HG03558 (cell line): Measurements from ENCODE around the gene HSPA14.
"Not testable (repeated sequence)": the region's sequence is repeated elsewhere in the genome, so short reads cannot be mapped to it uniquely, and the experiment has no call there.

Experiments used
- ATAC-seq: cut with Tn5 transposase; IDR thresholded peaks from one replicate; pipeline ENCODE4 v1.9.1; 2021; ENCODE audit warnings: moderate number of reproducible peaks; ENCODE audit not compliant: unreplicated experiment; ENCODE audit errors: extremely low read depth

Gene HSPA14

DNA sequence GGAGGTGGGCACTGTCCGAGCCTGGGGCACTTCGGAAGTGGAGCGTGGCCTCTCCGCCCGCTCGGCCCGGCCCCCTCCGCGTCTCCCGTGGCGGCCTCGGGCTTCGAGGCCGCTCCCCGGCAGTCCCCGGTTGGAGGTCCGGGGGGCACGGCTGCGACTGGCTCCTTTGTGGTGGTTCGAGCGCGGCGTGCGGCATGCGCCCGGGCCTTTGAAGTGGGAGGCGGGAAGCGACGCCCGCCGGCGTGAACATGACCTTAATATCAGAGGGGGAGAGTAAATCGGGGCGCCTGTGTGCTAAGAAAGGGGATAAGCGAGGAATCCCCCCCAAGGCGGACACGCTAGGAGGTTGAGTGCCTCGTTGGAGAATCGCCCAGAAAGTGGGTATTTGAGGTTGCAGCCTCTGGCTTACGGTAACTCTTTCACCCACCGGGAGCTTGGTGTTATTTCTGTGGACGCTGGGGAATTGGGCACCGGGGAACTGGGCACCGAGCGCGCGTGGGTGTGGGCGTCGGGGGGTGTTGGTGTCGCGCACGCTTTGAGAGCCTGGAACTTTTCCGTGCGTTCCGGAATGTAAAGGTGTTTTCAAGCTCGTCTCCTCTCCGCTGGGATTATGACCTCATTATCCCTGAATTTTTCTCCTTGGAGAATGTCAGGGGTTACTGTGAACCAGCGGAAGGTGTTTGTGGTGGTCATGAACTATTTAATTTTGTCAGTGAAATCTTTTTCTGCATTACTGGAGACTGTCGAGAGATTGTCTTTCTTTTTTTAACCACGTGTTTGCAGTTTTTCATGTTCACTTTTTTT, 41.2 kb downstream of the HSPA14 start:
- no peak for ATAC-seq

DNA sequence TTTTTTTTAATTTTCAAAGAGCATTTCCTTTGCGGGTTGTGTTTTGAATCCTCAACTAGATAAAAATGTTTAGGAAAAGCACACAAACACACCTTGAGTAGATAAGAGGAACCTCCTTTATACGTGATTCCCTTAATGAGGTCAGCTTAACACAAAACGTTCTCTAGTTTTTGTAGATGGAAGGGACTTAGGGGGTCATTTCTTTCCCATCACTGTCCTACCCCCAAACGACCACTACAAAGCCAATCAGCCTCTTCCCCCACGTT, 41.8 kb downstream of the HSPA14 start:
- ATAC-seq: no peak

DNA sequence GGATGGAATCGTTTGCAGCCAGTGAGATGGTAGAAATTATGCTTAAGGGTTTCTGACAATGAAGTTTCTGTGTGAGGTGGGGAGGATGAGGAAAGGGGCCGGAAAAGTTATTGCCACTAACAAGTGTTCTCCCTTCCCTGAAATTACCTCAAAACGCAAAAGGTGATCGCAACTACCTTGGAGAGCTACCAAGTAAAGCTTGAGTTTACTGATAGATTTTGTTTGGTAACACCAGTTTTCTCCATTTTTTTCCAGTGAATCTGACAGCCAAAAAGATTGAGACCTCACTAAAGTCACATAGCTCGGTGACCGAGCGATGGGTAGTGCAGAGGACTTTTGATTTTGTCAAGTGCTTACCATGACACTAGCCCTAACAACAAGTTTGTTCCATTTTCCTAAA, 42.1 kb downstream of the HSPA14 start:
- ATAC-seq: no peak

- ATAC-seq: no peak
Observed at GRCh38 chr10:14884082-14884481, 46.0 kb downstream of the HSPA14 start.

DNA sequence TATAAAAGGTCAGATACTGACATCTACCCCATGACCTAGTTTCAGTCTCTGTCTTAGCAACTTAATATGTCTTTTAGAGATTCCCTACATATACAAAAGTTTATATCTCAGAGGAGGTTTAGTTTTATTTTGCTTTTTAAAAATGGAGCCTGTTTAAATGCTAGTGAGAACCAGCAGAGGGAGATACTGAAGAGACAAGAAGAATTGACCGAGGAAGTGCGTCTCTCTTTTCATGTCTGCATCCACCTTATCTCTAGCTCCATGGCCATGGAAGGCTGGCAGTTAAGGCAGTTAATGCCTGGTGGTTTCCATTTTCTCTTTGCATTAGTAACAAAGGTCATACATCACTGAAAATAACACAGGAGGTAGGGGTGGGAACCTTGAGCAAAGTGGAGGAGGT, 51.2 kb downstream of the HSPA14 start:
- ATAC-seq: no peak

- ATAC-seq: no peak
Observed at GRCh38 chr10:14891151-14891550, 53.0 kb downstream of the HSPA14 start.

GRCh38 chr10:14904316-14904732, 66.2 kb downstream of the HSPA14 start:
- no peak for ATAC-seq

DNA sequence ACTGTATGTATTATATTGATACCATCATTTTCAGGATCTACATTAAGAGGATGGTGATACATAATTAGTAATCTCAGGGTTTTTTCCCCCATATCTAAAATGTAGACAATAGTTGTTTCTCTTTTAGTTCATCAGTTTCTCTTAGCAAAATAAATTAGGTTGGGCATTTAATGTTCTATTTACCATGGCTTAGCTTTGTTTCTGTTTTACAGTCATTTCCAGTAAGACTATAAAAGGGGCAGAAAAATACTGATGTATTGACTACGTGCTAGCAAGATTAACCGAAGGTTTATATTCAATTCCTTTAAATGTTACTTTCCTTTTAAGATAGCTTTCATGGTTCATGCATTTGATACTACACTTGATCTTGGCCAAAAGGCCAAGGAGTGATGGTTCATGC, 66.8 kb downstream of the HSPA14 start:
- ATAC-seq: no peak

DNA sequence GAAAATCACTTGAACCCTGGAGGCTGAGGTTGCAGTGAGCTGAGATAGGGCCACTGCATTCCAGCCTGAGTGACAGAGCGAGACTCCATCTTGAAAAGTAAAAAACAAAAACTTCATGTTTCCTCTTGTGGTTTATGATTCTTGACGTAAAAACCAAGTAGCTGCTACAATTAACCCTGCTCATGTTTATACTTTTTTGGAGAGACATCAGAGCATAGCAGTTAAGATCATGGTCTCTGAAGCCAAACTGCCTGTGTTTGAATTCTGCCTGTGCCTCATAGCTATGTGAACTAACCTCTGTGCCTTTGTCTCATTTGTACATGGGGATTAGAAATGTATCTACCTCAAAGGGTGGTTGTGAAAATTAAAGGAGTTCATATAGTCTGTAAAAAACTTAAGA, 67.8 kb downstream of the HSPA14 start:
- ATAC-seq: no peak

GRCh38 chr10:14906765-14907164, 68.7 kb downstream of the HSPA14 start:
- no peak for ATAC-seq

DNA sequence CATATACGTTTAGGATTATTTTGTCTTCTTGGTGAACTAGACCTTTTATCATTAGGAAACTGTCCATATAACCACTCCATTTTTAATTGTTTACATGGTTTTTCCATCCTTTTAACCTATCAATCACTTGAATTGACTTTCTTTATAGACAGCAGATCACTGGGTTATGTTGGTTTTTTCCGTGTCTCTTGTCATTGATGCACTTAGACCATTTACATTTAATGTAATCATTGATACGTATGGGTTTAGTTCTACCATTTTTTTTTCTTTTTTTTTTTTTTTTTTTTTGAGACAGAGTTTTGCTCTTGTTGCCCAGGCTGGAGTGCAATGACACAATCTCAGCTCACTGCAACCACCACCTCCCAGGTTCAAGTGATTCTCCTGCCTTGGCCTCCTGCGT, 69.5 kb downstream of the HSPA14 start:
- ATAC-seq: not testable (repeated sequence)

DNA sequence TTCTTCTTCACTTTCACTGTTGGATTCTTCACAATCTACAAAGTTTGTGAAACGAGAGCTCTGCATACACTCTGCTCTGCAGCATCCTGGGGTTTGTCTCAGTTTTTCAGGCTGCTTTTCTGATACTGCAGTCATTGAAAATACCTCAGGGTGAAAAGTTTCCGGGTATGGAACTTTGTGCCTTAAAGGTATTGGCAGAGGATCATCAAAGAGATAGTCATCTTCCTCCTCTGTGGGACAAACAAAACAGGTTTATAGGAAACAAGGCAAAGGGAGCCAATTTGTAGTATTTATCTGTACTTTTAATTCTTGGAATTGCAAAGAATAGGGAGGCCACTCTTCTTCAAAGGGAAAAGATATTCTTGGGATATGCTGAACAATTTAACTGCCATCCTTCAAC, 71.0 kb downstream of the HSPA14 start:
- ATAC-seq: no peak

GRCh38 chr10:14910953-14911352, 72.8 kb downstream of the HSPA14 start:
- ATAC-seq: no peak

GRCh38 chr10:14911801-14912200, 73.7 kb downstream of the HSPA14 start:
- no peak for ATAC-seq

DNA sequence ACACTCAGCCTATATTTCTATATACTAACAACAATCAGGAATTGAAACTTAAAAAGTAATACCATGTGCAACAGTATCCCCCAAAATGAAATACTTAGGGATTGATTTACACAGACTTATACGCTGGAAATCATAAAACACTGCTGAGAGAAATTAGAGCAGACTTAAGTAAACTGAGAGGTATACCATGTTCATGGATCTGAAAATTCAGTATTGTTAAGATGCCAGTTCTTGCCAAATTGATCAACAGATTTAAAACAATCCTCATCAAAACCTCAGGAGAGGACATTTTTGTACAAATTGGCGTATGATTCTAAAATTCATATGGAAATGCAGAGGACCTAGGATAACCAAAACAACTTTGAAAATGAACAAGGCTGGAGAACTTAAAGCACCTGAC, 78.5 kb downstream of the HSPA14 start:
- ATAC-seq: no peak

DNA sequence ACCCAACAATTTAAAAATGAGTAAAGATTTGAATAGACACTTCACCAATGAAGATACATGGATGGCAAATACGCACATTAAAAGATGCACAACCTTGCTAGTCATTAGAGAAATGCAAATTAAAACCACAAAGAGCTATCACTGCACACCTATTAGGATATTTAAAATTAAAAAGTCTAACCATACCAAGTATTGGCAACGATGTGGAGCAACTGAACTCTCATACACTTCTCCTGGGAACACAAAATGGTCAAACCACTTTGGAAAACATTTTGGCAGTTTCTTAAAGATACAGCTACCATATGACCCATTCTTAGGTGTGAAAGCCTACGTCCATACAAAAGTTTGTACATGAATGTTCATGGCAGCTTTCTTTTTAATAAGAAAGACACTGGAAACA, 79.7 kb downstream of the HSPA14 start:
- ATAC-seq: no peak

DNA sequence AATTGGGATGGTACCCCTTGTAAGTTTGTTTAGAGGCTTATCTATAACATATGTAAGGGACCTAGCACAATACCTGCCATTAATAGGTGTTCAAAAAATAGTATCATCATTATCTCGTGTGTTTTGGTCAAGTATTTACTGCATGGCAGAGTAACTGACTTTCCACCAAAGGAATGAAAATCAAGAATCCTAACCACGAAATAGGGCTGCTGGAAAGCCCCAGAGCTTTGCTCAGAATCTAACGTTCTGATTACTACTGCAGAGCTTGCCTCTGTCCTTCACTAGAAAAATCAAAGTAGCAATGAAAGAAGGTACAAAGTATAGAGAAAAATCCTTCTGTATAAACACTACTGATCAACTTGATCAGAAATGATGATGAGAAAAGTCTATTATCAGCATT, 80.9 kb downstream of the HSPA14 start:
- ATAC-seq: no peak
